Measurements from ENCODE around the gene ARID1B.

DNA sequence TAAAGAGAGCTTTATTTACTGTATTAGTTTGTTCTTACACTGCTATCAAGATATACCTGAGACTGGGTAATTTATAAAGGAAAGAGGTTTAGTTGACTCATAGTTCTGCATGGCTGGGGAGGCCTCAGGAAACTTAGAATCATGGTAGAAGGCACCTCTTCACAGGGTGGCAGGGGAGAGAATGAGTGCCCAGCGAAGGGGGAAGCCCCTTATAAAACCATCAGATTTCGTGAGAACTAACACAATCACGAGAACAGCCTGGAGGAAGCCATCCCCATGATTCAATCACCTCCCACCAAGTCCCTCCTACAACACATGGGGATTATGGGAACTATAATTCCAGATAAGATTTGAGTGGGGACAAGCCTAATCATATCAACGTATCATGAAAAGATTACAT is 27.2 kb downstream of the ARID1B start:
- TF ChIP-seq, protein P1, sequence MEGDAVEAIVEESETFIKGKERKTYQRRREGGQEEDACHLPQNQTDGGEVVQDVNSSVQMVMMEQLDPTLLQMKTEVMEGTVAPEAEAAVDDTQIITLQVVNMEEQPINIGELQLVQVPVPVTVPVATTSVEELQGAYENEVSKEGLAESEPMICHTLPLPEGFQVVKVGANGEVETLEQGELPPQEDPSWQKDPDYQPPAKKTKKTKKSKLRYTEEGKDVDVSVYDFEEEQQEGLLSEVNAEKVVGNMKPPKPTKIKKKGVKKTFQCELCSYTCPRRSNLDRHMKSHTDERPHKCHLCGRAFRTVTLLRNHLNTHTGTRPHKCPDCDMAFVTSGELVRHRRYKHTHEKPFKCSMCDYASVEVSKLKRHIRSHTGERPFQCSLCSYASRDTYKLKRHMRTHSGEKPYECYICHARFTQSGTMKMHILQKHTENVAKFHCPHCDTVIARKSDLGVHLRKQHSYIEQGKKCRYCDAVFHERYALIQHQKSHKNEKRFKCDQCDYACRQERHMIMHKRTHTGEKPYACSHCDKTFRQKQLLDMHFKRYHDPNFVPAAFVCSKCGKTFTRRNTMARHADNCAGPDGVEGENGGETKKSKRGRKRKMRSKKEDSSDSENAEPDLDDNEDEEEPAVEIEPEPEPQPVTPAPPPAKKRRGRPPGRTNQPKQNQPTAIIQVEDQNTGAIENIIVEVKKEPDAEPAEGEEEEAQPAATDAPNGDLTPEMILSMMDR (conservative IDR thresholded peaks at IDR 0.05), result no peak
- no peak for TF ChIP-seq EZH2 (IDR thresholded peaks at IDR 0.05; ENCODE audit: low read depth)

Measured in PC-9 (cell line).